ENCODE data around the gene SPATA31E1.

- TF ChIP-seq NFRKB (IDR thresholded peaks at IDR 0.05) (no peak), TARDBP (IDR thresholded peaks at IDR 0.05) (no peak), L3MBTL2 (conservative IDR thresholded peaks at IDR 0.05) (no peak), FOXA1 (IDR thresholded peaks at IDR 0.05) (no peak), ELF4 (IDR thresholded peaks at IDR 0.05) (no peak), CTBP1 (IDR thresholded peaks at IDR 0.05; ENCODE audit: borderline replicate concordance) (no peak), SUZ12 (IDR thresholded peaks at IDR 0.05) (no peak), FOXM1 (IDR thresholded peaks at IDR 0.05; ENCODE audit: borderline replicate concordance) (no peak), BHLHE40 (IDR thresholded peaks at IDR 0.05; ENCODE audit: borderline replicate concordance) (no peak), PKNOX1 (IDR thresholded peaks at IDR 0.05) (no peak), HDGF (IDR thresholded peaks at IDR 0.05; ENCODE audit: borderline replicate concordance) (no peak), SP1 (IDR thresholded peaks at IDR 0.05) (no peak), ZNF384 (IDR thresholded peaks at IDR 0.05) (no peak)
Observed at GRCh38 chr9:87892956-87893355, 10.3 kb downstream of the SPATA31E1 start.
